HG02938 (cell line): Measurements from ENCODE around the gene SNRNP48.
A peak's percentile ranks its signal among the peaks of the same experiment; 100 is the strongest.

Source experiments
- ATAC-seq: cut with Tn5 transposase; IDR thresholded peaks from one replicate; pipeline ENCODE4 v1.9.1; 2021; ENCODE audit warnings: mild to moderate bottlenecking, moderate library complexity; ENCODE audit not compliant: unreplicated experiment

SNRNP48 gene

GRCh38 chr6:7590918-7591302, 912 bp downstream of the SNRNP48 start:
- no peak for ATAC-seq

DNA sequence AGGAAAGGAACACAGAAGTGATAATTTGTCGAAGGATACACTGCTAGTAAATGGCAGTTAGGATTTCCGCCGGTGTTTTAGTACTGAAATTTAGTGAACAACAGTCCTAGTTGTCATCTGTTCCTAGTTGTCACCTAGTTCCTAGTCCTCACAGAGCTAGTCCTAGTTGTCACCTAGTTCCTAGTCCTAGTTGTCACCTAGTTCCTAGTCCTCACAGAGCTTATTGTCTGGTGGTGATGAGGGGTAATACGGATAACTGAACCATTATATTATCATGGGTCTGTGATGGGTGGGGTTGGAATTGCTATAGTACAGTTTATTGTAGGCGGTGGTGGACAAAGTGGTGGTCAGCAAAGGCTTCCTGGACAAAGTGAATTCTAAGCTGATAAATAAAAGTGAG, 1.8 kb downstream of the SNRNP48 start:
- no peak for ATAC-seq

- ATAC-seq, result no peak
These were observed 3.2 kb downstream of the SNRNP48 start for GRCh38 chr6:7593229-7593628.

DNA sequence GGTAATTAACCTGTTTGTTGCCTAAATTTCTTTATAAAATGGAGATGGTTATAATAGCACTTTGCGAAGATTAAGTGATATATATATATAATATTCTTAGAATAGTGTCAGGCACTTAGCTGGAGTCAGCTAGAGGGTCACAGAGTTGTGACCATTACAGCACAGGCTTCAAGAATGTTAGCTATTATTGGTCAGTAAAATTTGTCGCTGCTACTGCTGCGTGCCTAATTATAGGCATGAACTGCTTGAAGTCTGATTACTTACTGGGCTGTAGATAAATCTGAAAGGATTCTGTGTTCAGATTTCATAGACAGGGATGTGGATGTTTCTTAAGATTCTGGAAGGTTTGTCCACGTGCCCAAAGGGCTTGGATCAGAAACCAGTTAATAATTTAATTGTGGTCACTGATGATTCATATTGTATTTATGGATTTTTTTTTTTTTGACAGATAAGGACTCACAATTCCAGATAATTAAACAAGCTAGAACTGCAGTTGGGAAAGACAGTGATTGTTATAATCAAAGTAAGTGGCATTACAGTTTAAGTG, 4.7 kb downstream of the SNRNP48 start:
- ATAC-seq, result no peak

DNA sequence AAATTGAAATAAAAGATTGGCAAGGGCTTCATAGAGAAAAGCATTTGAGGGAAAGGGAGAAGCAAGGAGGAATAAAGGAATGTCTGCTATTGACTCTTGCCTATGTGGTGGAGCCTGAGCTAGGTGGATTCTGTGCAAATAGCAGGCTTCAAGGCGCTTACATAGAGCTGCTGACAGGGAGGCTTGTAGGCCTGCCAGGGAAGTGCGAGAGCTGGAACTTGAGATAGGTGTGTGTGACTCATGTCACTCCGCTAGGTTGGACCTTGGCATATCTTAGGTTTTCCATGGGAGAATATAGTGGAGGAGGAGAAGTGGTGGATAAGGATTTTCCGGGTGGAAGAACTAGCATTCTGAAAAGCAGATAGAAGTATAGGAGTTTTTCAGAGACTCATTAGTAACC, 14.0 kb downstream of the SNRNP48 start:
- no peak for ATAC-seq

DNA sequence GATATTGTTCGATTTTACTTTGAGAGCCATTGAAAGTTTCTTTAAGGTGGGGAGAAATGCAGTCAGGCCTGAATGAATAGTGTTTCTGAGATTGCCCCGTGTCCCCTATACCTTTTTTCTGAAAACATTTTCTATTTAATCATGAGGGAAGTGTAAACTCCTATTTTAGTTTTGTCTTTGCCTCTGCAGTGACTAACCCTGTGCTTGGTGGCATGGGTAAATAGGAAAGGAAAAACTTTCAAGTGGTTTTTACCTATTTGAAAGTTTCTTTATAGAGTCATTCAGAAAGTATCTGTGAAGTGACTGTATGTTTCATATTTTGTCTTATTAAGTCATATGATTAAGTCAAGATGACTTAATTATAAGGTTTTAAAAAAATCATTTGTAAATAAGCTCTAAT, 14.5 kb downstream of the SNRNP48 start:
- no peak for ATAC-seq

DNA sequence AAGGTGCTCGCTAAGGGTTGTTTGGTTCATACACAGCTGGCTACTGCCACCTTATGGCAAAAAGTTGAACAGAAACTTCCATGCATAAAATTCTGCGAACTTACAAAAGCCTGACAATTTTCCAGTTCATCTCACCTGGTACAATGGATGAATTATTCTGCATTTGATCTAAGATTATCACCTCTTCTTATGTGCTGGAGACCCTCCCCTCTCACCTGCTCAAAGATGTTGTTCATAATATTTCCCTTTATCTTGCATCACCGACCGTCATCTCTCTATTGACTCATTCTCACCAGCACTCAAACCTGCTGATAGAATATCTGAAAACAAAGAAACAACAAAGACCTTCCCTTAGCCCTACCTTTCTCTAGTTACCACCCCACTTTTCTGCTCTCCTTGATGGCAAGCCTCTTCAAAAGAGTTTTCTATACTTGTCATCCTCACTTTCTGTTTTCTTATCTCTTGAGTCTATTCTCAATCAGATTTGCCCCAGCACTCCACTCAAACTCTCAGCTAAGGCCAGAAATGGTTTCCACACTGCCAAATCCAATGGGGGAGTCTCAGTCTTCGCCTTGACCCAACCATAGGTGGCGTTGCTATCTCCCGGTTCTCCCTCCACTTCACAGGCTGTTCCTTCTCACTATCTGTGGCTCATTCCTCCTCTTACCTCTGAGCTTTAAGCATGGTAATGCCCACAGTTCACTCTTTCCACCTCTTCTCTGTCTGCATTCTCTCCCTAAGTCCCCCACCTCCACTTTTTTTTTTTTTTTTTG, 25.8 kb downstream of the SNRNP48 start:
- ATAC-seq, result no peak

GRCh38 chr6:7617801-7618764, 28.1 kb downstream of the SNRNP48 start:
- ATAC-seq, result peak; percentile 54

- no peak for ATAC-seq
These were observed 31.8 kb downstream of the SNRNP48 start for GRCh38 chr6:7621761-7622160.

DNA sequence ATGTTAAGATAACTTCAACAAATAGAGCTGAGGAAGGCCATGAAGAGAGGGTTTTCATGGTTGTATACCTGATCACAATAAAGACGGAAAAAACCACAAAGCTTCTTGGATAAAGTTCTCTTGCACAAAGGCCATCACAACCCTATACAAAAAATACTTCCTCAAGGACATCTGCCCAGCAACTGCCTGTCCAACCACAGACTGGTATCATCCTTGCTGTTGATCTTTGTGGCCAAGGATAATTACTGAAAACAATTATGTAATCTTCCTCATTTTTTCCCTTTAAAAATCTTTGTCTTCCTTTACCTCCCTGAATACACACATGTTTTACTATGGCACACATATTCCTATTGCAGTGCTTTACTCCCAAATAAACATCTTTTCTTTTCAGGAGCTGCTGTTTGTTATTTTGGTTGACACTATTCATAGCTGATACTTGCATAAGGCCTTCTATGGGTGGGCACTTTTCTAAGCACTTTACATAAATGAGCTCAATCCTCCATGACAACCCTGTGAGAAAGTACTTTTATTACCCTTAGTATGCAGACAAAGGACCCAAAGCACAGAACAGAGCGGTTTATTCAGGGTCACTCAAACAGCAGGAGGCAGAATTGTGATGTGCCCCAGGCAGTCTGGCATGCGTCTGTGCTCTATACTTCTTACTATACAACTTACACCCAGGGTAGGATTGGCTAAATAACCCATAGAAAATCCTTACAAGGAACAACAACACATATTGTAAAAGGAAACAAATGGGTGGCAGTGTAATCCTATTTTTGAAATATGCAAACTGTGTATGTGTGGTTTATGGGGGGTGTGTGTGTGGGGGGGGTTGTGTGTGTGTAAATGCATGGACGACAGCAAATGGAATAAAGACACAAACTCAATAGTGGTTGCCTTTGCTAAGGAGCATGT, 35.1 kb downstream of the SNRNP48 start:
- no peak for ATAC-seq

DNA sequence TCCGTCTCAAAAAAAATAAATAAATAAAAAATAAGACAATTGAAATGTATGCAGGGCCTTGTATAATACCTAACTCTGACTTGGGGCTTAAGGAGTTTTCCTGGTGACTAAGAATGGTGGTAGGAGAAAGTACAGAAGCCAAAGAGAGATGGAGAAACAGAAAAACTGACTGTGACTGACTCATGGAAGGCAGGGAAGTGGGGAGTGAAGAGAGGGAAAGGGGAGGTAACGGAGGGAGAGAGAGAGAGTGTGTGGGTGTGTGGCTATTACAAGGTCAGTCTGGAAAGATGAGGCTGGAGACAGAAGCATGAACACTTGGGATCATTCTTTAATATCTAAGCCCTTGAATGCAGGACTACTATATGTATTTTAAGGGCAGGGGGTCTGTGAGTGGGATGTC, 38.5 kb downstream of the SNRNP48 start:
- no peak for ATAC-seq

GRCh38 chr6:7628909-7629308, 38.9 kb downstream of the SNRNP48 start:
- ATAC-seq, result no peak

- no peak for ATAC-seq
These were observed 39.3 kb downstream of the SNRNP48 start for GRCh38 chr6:7629321-7629720.

DNA sequence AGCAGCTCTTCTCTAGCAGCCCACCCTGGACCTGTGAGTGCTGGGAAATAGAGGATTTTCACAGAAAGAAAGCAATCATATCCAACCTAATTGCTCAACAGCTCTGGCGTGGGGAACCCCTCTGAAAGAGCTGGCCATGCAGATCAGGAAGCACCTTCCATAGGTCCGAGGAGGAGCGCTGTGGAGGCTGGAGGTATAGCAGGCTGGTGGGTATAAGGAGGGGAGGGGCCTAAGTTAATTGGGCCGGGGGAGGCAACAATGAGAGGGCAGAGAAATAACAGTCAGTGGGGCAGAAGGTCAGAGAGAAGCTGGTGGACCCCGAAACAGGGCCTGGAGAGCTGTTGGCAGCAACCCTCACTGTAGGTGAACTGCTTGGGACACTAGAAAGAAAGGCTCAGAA, 40.8 kb downstream of the SNRNP48 start:
- no peak for ATAC-seq

DNA sequence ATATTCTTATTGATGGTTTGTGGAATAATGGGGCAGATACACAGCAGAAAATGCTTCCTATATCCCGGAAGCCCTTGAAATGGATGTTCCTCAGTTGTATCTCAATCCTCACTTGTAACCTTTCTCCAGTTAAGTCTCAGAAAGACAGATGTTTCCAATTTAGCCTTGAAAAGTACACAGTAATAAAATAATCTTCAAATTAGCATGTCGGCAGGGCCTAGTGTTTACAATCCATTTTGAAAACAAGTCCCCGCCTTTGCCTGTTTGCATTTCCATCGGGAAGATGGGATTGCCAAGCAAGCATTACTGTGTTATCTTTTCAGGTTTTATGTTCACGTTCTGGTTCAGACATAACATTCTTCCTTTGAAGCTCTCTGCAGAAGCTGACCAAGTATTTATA, 41.5 kb downstream of the SNRNP48 start:
- no peak for ATAC-seq

DNA sequence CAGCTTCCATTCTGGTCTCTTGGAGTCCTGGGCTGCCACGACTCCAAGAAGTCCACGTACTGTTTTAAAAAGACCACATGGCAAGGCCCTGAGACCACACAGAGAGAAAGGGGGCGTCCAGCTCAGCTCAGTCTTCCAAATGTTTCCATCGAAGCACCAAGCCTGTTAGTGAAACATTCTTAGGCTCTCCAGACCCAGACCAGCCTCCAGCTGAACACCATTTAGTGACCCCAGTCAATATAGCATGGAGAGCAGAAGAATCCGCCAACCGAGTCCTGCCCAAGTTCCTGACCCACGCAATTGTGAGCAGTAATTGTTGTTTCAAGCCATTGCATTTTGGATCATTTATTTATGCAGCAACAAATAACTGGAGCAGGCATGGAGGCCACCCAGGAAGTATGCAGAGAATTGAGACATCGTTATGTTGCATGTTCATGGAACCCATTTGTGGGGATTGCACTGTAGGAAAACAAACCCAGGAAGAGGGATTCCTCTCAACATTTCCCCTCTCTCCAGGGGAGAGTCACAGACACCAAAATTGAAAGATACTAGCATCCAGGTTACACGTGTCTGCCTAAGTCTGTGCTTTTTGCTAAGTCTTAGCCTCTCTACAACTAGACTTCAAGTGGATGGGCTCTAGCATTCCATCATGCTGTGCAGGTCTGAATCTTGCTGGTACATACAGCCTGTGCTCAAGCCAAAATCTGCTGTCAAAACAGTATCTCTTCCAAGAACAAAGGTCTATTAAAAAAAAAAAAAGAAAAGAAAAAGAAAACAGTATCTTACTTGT, 42.7 kb downstream of the SNRNP48 start:
- ATAC-seq, result no peak

GRCh38 chr6:7633361-7633760, 43.4 kb downstream of the SNRNP48 start:
- no peak for ATAC-seq

GRCh38 chr6:7636151-7636550, 46.2 kb downstream of the SNRNP48 start:
- ATAC-seq, result no peak

DNA sequence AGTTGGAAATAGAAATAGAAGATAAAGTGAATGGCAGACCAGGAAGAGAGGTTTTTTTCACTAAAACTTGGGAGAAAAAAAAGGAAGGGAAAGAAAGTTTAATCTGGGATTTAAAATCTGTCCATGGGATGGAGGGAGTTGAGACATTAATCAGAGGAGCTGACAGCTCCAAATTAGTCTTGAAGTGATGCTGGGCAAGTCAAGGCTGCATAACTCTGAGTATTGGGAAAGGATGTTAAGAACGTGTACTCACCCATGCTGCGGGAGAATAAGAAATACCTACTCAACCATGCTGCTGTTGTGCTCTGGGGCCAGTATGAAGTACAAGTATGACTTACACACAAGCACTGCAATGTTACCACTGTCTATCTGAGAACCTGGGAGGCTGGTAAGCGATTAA, 47.5 kb downstream of the SNRNP48 start:
- no peak for ATAC-seq

DNA sequence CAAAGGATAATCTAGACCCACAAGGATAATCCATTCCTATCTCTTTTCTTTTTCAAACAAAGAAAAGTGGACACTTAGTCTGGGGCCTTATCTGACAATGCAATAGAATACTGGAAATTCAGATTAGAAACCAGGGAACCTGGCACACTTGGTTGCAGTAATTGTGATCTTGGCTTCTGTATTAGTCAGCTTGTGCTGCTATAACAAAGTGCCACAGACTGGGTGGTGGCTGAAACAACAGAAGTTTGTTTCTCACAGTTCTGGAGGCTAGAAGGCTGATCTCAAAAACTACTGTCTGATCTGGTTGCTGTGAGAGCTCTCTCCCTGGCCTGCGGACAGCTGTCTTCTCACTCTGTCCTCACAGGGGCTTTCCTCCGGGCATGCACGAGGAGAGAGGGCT, 49.4 kb downstream of the SNRNP48 start:
- ATAC-seq, result no peak
